ENCODE results near the gene BABAM2. TPM values are rescaled to one million over a fixed set of nuclear protein-coding genes. Genes with fewer than 3 reads are reported as not detected.

Gene BABAM2
- total RNA-seq, 1 donor from 2014 or later, result 35.3 TPM

- no peak overlapping the region for H3K4me3 ChIP-seq (ENCODE audit: low read depth, low read length)
- no peaks in the 10 kb centered on the region for H3K36me3 ChIP-seq (ENCODE audit: control insufficient read depth, insufficient read depth, low read length)
- TF ChIP-seq, protein P1, sequence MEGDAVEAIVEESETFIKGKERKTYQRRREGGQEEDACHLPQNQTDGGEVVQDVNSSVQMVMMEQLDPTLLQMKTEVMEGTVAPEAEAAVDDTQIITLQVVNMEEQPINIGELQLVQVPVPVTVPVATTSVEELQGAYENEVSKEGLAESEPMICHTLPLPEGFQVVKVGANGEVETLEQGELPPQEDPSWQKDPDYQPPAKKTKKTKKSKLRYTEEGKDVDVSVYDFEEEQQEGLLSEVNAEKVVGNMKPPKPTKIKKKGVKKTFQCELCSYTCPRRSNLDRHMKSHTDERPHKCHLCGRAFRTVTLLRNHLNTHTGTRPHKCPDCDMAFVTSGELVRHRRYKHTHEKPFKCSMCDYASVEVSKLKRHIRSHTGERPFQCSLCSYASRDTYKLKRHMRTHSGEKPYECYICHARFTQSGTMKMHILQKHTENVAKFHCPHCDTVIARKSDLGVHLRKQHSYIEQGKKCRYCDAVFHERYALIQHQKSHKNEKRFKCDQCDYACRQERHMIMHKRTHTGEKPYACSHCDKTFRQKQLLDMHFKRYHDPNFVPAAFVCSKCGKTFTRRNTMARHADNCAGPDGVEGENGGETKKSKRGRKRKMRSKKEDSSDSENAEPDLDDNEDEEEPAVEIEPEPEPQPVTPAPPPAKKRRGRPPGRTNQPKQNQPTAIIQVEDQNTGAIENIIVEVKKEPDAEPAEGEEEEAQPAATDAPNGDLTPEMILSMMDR (IDR thresholded peaks at IDR 0.05; ENCODE audit: insufficient read depth, low read length, poor library complexity, severe bottlenecking), result no peak
- DNase-seq (ENCODE audit: low read depth), result no peak
- H3K27me3 ChIP-seq (ENCODE audit: control insufficient read depth, insufficient read depth, low read length), result no peaks in the 10 kb centered on the region
These were observed 144.2 kb downstream of the BABAM2 start for GRCh38 chr2:28034696-28035095.

- no peak overlapping the region for H3K4me3 ChIP-seq (ENCODE audit: low read depth, low read length)
- H3K36me3 ChIP-seq (ENCODE audit: control insufficient read depth, insufficient read depth, low read length), result no peaks in the 10 kb centered on the region
- TF ChIP-seq, protein P1 (IDR thresholded peaks at IDR 0.05; ENCODE audit: insufficient read depth, low read length, poor library complexity, severe bottlenecking), result no peak
- no peaks in the 10 kb centered on the region for H3K27me3 ChIP-seq (ENCODE audit: control insufficient read depth, insufficient read depth, low read length)
- DNase-seq (ENCODE audit: low read depth), result no peak
These were observed 144.7 kb downstream of the BABAM2 start for GRCh38 chr2:28035163-28035690.

DNA sequence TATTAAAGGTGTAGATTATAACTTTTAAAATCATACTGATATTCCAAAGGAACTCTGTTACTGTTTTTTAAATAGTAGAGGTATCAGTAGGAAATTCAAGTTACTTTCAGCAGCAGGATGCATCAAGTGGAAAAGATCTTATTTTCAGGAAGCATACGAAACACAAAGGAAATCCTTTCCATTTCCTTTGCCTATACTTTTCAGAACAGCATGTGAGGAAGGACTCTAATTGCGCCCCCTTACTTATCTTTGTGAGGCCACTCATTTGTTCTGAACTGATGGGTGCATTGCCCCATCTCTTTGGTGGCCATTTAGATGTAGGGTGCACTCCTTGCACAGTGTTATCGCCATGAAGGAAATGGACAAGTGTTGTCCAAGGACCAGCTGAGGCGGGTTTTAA is 145.3 kb downstream of the BABAM2 start:
- Histone ChIP-seq H3K36me3 (ENCODE audit: control insufficient read depth, insufficient read depth, low read length) (no peaks in the 10 kb centered on the region), H3K27me3 (ENCODE audit: control insufficient read depth, insufficient read depth, low read length) (no peaks in the 10 kb centered on the region), H3K4me3 (ENCODE audit: low read depth, low read length) (no peak overlapping the region)
- DNase-seq (ENCODE audit: low read depth), result no peak
- TF ChIP-seq, protein P1 (IDR thresholded peaks at IDR 0.05; ENCODE audit: insufficient read depth, low read length, poor library complexity, severe bottlenecking), result no peak

DNA sequence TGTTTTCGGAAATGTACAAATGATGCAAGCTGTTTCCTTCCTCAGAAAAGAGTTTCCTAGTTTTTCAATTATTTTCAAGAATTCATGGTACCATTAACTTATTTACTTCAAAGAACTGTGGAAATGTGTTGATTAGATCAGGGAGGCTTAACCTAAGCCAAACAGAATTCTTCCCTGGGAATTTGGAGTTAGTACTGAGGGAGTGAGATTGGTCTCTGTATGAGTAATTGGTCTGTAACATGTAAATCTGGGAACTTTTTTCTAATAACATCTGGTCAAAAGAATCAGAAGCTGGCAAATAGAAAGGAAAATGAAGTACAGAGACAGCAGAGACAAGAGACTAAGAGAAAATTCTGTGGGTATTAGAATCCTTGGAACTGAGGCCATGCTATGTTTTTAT is 145.8 kb downstream of the BABAM2 start:
- Histone ChIP-seq H3K36me3 (ENCODE audit: control insufficient read depth, insufficient read depth, low read length) (no peaks in the 10 kb centered on the region), H3K27me3 (ENCODE audit: control insufficient read depth, insufficient read depth, low read length) (no peaks in the 10 kb centered on the region), H3K4me3 (ENCODE audit: low read depth, low read length) (no peak overlapping the region)
- TF ChIP-seq, protein P1 (IDR thresholded peaks at IDR 0.05; ENCODE audit: insufficient read depth, low read length, poor library complexity, severe bottlenecking), result no peak
- DNase-seq (ENCODE audit: low read depth), result no peak

- DNase-seq (ENCODE audit: low read depth), result no peak
- TF ChIP-seq, protein P1 (IDR thresholded peaks at IDR 0.05; ENCODE audit: insufficient read depth, low read length, poor library complexity, severe bottlenecking), result no peak
- H3K36me3 ChIP-seq (ENCODE audit: control insufficient read depth, insufficient read depth, low read length), result no peaks in the 10 kb centered on the region
- no peaks in the 10 kb centered on the region for H3K27me3 ChIP-seq (ENCODE audit: control insufficient read depth, insufficient read depth, low read length)
- H3K4me3 ChIP-seq (ENCODE audit: low read depth, low read length), result no peak overlapping the region
These were observed 148.2 kb downstream of the BABAM2 start for GRCh38 chr2:28038722-28039121.

GRCh38 chr2:28045676-28046351 is 155.3 kb downstream of the BABAM2 start:
- no peaks in the 10 kb centered on the region for H3K36me3 ChIP-seq (ENCODE audit: control insufficient read depth, insufficient read depth, low read length)
- TF ChIP-seq, protein P1 (IDR thresholded peaks at IDR 0.05; ENCODE audit: insufficient read depth, low read length, poor library complexity, severe bottlenecking), result no peak
- no peak for DNase-seq (ENCODE audit: low read depth)
- H3K27me3 ChIP-seq (ENCODE audit: control insufficient read depth, insufficient read depth, low read length), result no peaks in the 10 kb centered on the region
- H3K4me3 ChIP-seq (ENCODE audit: low read depth, low read length), result no peak overlapping the region
